Stomach smooth muscle (tissue), 2 donors: ENCODE results near the gene TBCK.

ENCODE experiments used
- H3K27ac ChIP-seq: one replicate; pipeline ENCODE4 v1.7.0; 2013; ENCODE audit warnings: mild to moderate bottlenecking, low read length, inconsistent platforms
- H3K27me3 ChIP-seq, 2 donors: one replicate each; pipeline ENCODE4 v1.7.0; 2013; ENCODE audit warnings: low read length in 2 of 2; ENCODE audit not compliant: insufficient read depth in 2 of 2, control insufficient read depth in 1 of 2
- H3K36me3 ChIP-seq, 2 donors: one replicate each; pipeline ENCODE4 v1.7.0; 2013; ENCODE audit warnings: low read length in 2 of 2; ENCODE audit not compliant: control insufficient read depth in 2 of 2, insufficient read depth in 2 of 2
- H3K4me1 ChIP-seq: one replicate; pipeline ENCODE4 v1.7.0; 2013; ENCODE audit warnings: low read length; ENCODE audit not compliant: control insufficient read depth, insufficient read depth
- H3K4me3 ChIP-seq, 2 donors: one replicate each; pipeline ENCODE4 v1.7.0; 2013; ENCODE audit warnings: low read length in 2 of 2
- H3K9ac ChIP-seq, 2 donors: one replicate each; pipeline ENCODE4 v1.7.0; 2013; ENCODE audit warnings: low read length in 2 of 2, mild to moderate bottlenecking in 1 of 2
- H3K9me3 ChIP-seq, 2 donors: one replicate each; pipeline ENCODE4 v1.7.0; 2013; ENCODE audit warnings: low read length in 2 of 2; ENCODE audit not compliant: control insufficient read depth in 2 of 2
- donor health status: healthy.
- donor health status: Pancreatic carcinoma.

The TBCK gene

GRCh38 chr4:106289737-106290136, 26.3 kb downstream of the TBCK start:
- no peaks in the 10 kb centered on the region for H3K9me3 ChIP-seq
- H3K4me1 ChIP-seq: no peaks in the 10 kb centered on the region
- peaks cover 8 to 10% of the 10 kb centered on the region in 2 donors for H3K36me3 ChIP-seq
- H3K27ac ChIP-seq: no peak overlapping the region
- H3K27me3 ChIP-seq: no peaks in the 10 kb centered on the region
- no peak overlapping the region for H3K9ac ChIP-seq
- H3K4me3 ChIP-seq: no peak overlapping the region

GRCh38 chr4:106287353-106287969, 28.5 kb downstream of the TBCK start:
- H3K9ac ChIP-seq: no peak overlapping the region
- H3K27ac ChIP-seq: no peak overlapping the region
- H3K27me3 ChIP-seq: no peaks in the 10 kb centered on the region
- no peaks in the 10 kb centered on the region for H3K4me1 ChIP-seq
- no peak overlapping the region for H3K4me3 ChIP-seq
- H3K36me3 ChIP-seq: peaks cover 5 to 8% of the 10 kb centered on the region in 2 donors
- no peaks in the 10 kb centered on the region for H3K9me3 ChIP-seq

GRCh38 chr4:106286611-106287010, 29.4 kb downstream of the TBCK start:
- H3K9me3 ChIP-seq: no peaks in the 10 kb centered on the region
- H3K27ac ChIP-seq: no peak overlapping the region
- H3K9ac ChIP-seq: no peak overlapping the region
- H3K4me1 ChIP-seq: no peaks in the 10 kb centered on the region
- peaks cover 2 to 4% of the 10 kb centered on the region in 2 donors for H3K36me3 ChIP-seq
- no peak overlapping the region for H3K4me3 ChIP-seq
- no peaks in the 10 kb centered on the region for H3K27me3 ChIP-seq

- Histone ChIP-seq H3K27ac (no peak overlapping the region), H3K27me3 (no peaks in the 10 kb centered on the region), H3K9ac (no peak overlapping the region), H3K9me3 (no peaks in the 10 kb centered on the region), H3K4me3 (no peak overlapping the region), H3K36me3 (no peaks in the 10 kb centered on the region), H3K4me1 (no peaks in the 10 kb centered on the region)
Measured at GRCh38 chr4:106284227-106284626, 31.8 kb downstream of the TBCK start.

GRCh38 chr4:106277140-106277675, 38.8 kb downstream of the TBCK start:
- H3K9ac ChIP-seq: no peak overlapping the region
- H3K4me3 ChIP-seq: no peak overlapping the region
- no peaks in the 10 kb centered on the region for H3K27me3 ChIP-seq
- H3K4me1 ChIP-seq: no peaks in the 10 kb centered on the region
- no peaks in the 10 kb centered on the region for H3K9me3 ChIP-seq
- H3K36me3 ChIP-seq: no peaks in the 10 kb centered on the region
- H3K27ac ChIP-seq: no peak overlapping the region

- H3K4me1 ChIP-seq: no peaks in the 10 kb centered on the region
- no peak overlapping the region for H3K27ac ChIP-seq
- no peak overlapping the region for H3K9ac ChIP-seq
- no peak overlapping the region for H3K4me3 ChIP-seq
- no peaks in the 10 kb centered on the region for H3K27me3 ChIP-seq
- no peaks in the 10 kb centered on the region for H3K36me3 ChIP-seq
- no peaks in the 10 kb centered on the region for H3K9me3 ChIP-seq
Measured at GRCh38 chr4:106273831-106274230, 42.2 kb downstream of the TBCK start.

GRCh38 chr4:106270736-106271135, 45.3 kb downstream of the TBCK start:
- no peak overlapping the region for H3K9ac ChIP-seq
- no peak overlapping the region for H3K27ac ChIP-seq
- H3K9me3 ChIP-seq: no peaks in the 10 kb centered on the region
- H3K4me3 ChIP-seq: no peak overlapping the region
- H3K36me3 ChIP-seq: no peaks in the 10 kb centered on the region
- H3K4me1 ChIP-seq: no peaks in the 10 kb centered on the region
- H3K27me3 ChIP-seq: no peaks in the 10 kb centered on the region

- no peak overlapping the region for H3K4me3 ChIP-seq
- H3K9me3 ChIP-seq: no peaks in the 10 kb centered on the region
- H3K27me3 ChIP-seq: no peaks in the 10 kb centered on the region
- H3K36me3 ChIP-seq: no peaks in the 10 kb centered on the region
- H3K4me1 ChIP-seq: no peaks in the 10 kb centered on the region
- no peak overlapping the region for H3K27ac ChIP-seq
- H3K9ac ChIP-seq: no peak overlapping the region
Measured at GRCh38 chr4:106269711-106270110, 46.3 kb downstream of the TBCK start.

- H3K27ac ChIP-seq: no peak overlapping the region
- H3K36me3 ChIP-seq: no peaks in the 10 kb centered on the region
- H3K9me3 ChIP-seq: no peaks in the 10 kb centered on the region
- H3K27me3 ChIP-seq: no peaks in the 10 kb centered on the region
- no peak overlapping the region for H3K9ac ChIP-seq
- no peak overlapping the region for H3K4me3 ChIP-seq
- H3K4me1 ChIP-seq: no peaks in the 10 kb centered on the region
Measured at GRCh38 chr4:106268786-106269185, 47.2 kb downstream of the TBCK start.

- no peaks in the 10 kb centered on the region for H3K36me3 ChIP-seq
- no peaks in the 10 kb centered on the region for H3K27me3 ChIP-seq
- H3K4me3 ChIP-seq: no peak overlapping the region
- no peak overlapping the region for H3K27ac ChIP-seq
- no peaks in the 10 kb centered on the region for H3K9me3 ChIP-seq
- H3K4me1 ChIP-seq: no peaks in the 10 kb centered on the region
- no peak overlapping the region for H3K9ac ChIP-seq
Measured at GRCh38 chr4:106266201-106266600, 49.8 kb downstream of the TBCK start.

GRCh38 chr4:106264331-106264728, 51.7 kb downstream of the TBCK start:
- Histone ChIP-seq H3K36me3 (no peaks in the 10 kb centered on the region), H3K9ac (no peak overlapping the region), H3K4me3 (no peak overlapping the region), H3K9me3 (no peaks in the 10 kb centered on the region), H3K4me1 (no peaks in the 10 kb centered on the region), H3K27ac (no peak overlapping the region), H3K27me3 (no peaks in the 10 kb centered on the region)
